ENCODE measurements around the gene CNIH3.

CNIH3 gene

DNA sequence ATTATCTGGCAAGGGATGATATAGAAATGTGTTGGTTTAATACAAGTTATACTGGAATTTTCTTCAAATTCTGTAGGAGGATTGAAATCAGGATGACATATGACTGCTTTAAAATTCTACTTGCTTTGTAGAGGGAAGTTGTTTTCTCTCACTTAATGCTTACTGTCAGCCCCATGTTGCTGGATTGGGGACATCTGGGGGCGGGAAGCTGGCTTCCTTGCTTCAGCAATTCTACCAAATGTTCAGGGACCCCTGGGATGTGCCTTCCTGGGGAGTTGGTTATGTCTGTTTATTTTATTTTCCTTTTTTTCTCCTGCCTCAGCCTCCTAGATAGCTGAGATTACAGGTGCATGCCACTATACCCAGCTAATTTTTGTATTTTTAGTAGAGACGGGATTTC is 63.5 kb downstream of the CNIH3 start:
- no peaks in the 10 kb centered on the region for H3K4me1 ChIP-seq (ENCODE audit: insufficient read depth, low read length, severe bottlenecking)
- TF ChIP-seq, protein P1, sequence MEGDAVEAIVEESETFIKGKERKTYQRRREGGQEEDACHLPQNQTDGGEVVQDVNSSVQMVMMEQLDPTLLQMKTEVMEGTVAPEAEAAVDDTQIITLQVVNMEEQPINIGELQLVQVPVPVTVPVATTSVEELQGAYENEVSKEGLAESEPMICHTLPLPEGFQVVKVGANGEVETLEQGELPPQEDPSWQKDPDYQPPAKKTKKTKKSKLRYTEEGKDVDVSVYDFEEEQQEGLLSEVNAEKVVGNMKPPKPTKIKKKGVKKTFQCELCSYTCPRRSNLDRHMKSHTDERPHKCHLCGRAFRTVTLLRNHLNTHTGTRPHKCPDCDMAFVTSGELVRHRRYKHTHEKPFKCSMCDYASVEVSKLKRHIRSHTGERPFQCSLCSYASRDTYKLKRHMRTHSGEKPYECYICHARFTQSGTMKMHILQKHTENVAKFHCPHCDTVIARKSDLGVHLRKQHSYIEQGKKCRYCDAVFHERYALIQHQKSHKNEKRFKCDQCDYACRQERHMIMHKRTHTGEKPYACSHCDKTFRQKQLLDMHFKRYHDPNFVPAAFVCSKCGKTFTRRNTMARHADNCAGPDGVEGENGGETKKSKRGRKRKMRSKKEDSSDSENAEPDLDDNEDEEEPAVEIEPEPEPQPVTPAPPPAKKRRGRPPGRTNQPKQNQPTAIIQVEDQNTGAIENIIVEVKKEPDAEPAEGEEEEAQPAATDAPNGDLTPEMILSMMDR (IDR thresholded peaks at IDR 0.05; ENCODE audit: low read length): no peak
- TF ChIP-seq EZH2 (IDR thresholded peaks at IDR 0.05; ENCODE audit: borderline replicate concordance, low read length): no peak
- H3K9me2 ChIP-seq (ENCODE audit: low read depth, low read length): no peaks in the 10 kb centered on the region
- no peaks in the 10 kb centered on the region for H3K27me3 ChIP-seq (ENCODE audit: insufficient read depth, low read length)
- H3K4me2 ChIP-seq (ENCODE audit: low read length): no peak overlapping the region
- no peak overlapping the region for H3K27ac ChIP-seq (ENCODE audit: low read depth, low read length, poor library complexity, severe bottlenecking)
- H3F3A ChIP-seq (ENCODE audit: insufficient read depth, low read length): no peaks in the 10 kb centered on the region
- no peaks in the 10 kb centered on the region for H3K36me3 ChIP-seq (ENCODE audit: insufficient read depth, low read length)
- H3K9ac ChIP-seq (ENCODE audit: low read length): no peak overlapping the region
- H2AFZ ChIP-seq (ENCODE audit: low read length): no peak overlapping the region
- H3K79me2 ChIP-seq (ENCODE audit: insufficient read depth, low read length): no peaks in the 10 kb centered on the region
- no peaks in the 10 kb centered on the region for H3K9me3 ChIP-seq (ENCODE audit: low read length)
- H4K20me1 ChIP-seq (ENCODE audit: insufficient read depth, low read length): no peaks in the 10 kb centered on the region
- no peak overlapping the region for H3K4me3 ChIP-seq (ENCODE audit: low read depth, low read length, poor library complexity, severe bottlenecking)

GRCh38 chr1:224681816-224682215 is 65.7 kb downstream of the CNIH3 start:
- Histone ChIP-seq H3K27ac (ENCODE audit: low read depth, low read length, poor library complexity, severe bottlenecking) (no peak overlapping the region), H3K27me3 (ENCODE audit: insufficient read depth, low read length) (no peaks in the 10 kb centered on the region), H3K9me2 (ENCODE audit: low read depth, low read length) (no peaks in the 10 kb centered on the region)

DNA sequence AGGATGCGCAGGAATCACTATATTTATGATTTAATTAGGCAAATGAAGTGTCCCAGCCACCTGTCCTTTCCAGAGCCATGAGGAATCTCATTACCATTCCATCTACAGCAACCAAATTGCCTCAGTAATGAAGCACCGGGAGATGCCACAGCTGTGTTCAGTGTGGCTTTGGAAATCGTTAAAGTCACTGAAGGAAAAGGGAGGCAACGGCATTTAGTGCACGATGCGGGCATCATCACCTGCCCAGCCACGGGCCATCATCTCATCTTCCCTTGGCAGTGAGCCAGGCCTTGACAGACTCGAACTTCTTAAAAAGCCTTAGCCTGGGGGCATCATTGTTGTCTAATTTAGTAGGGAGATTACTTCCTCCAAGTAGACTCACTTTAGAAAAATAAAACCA is 67.8 kb downstream of the CNIH3 start:
- Histone ChIP-seq H3K9me2 (ENCODE audit: low read depth, low read length) (no peaks in the 10 kb centered on the region), H3K27me3 (ENCODE audit: insufficient read depth, low read length) (no peaks in the 10 kb centered on the region), H3F3A (ENCODE audit: insufficient read depth, low read length) (no peaks in the 10 kb centered on the region), H3K4me1 (ENCODE audit: insufficient read depth, low read length, severe bottlenecking) (no peaks in the 10 kb centered on the region), H3K9ac (ENCODE audit: low read length) (no peak overlapping the region), H3K4me3 (ENCODE audit: low read depth, low read length, poor library complexity, severe bottlenecking) (no peak overlapping the region), H3K9me3 (ENCODE audit: low read length) (no peaks in the 10 kb centered on the region), H3K79me2 (ENCODE audit: insufficient read depth, low read length) (no peaks in the 10 kb centered on the region), H4K20me1 (ENCODE audit: insufficient read depth, low read length) (no peaks in the 10 kb centered on the region), H2AFZ (ENCODE audit: low read length) (no peak overlapping the region), H3K27ac (ENCODE audit: low read depth, low read length, poor library complexity, severe bottlenecking) (no peak overlapping the region), H3K4me2 (ENCODE audit: low read length) (no peak overlapping the region), H3K36me3 (ENCODE audit: insufficient read depth, low read length) (no peaks in the 10 kb centered on the region)
- no peak for TF ChIP-seq EZH2 (IDR thresholded peaks at IDR 0.05; ENCODE audit: borderline replicate concordance, low read length)
- TF ChIP-seq, protein P1 (IDR thresholded peaks at IDR 0.05; ENCODE audit: low read length): no peak

More at GRCh38 chr1:224681816-224682215, 65.7 kb downstream of the CNIH3 start:
- no peaks in the 10 kb centered on the region for H3K9me3 ChIP-seq (ENCODE audit: low read length)
- H3K36me3 ChIP-seq (ENCODE audit: insufficient read depth, low read length): no peaks in the 10 kb centered on the region
- H3K9ac ChIP-seq (ENCODE audit: low read length): no peak overlapping the region
- no peak overlapping the region for H2AFZ ChIP-seq (ENCODE audit: low read length)
- no peaks in the 10 kb centered on the region for H3K79me2 ChIP-seq (ENCODE audit: insufficient read depth, low read length)
- TF ChIP-seq, protein P1 (IDR thresholded peaks at IDR 0.05; ENCODE audit: low read length): no peak
- no peak for TF ChIP-seq EZH2 (IDR thresholded peaks at IDR 0.05; ENCODE audit: borderline replicate concordance, low read length)
- no peaks in the 10 kb centered on the region for H3F3A ChIP-seq (ENCODE audit: insufficient read depth, low read length)
- H4K20me1 ChIP-seq (ENCODE audit: insufficient read depth, low read length): no peaks in the 10 kb centered on the region
- no peaks in the 10 kb centered on the region for H3K4me1 ChIP-seq (ENCODE audit: insufficient read depth, low read length, severe bottlenecking)
- H3K4me2 ChIP-seq (ENCODE audit: low read length): no peak overlapping the region
- H3K4me3 ChIP-seq (ENCODE audit: low read depth, low read length, poor library complexity, severe bottlenecking): no peak overlapping the region

All from OCI-LY1 (cell line).